Keratinocyte (primary cell): ENCODE measurements around the gene CENPF. TPM values are rescaled to one million over a fixed set of nuclear protein-coding genes. Genes with fewer than 3 reads are reported as not detected.

ENCODE experiments used
- DNase-seq: peaks from one replicate; pipeline ENCODE4 v3.0.0-alpha.2; 2011; ENCODE audit warnings: low read depth, missing footprints, low spot score
- FAIRE-seq: peaks from 2 replicates; lab custom pipeline; 2011; peaks lifted over from hg19 to GRCh38; lab: Jason Lieb, UNC
- H2AFZ ChIP-seq: 2 replicates; pipeline ENCODE4 v1.6.0; 2012; ENCODE audit warnings: low read length, control low read depth, inconsistent platforms; ENCODE audit not compliant: control insufficient read depth
- H3K27ac ChIP-seq: 2 replicates; pipeline ENCODE4 v1.5.1; 2011; ENCODE audit warnings: low read length; ENCODE audit not compliant: control insufficient read depth, insufficient read depth
- H3K27me3 ChIP-seq: 3 replicates; pipeline ENCODE4 v1.6.0; 2011; ENCODE audit warnings: low read length; ENCODE audit not compliant: control insufficient read depth, insufficient read depth; ENCODE audit errors: extremely low read depth
- H3K36me3 ChIP-seq, 2 experiments: 2 replicates in 1 of 2; 3 replicates in 1 of 2; pipeline ENCODE4 v1.5.1; 2011; ENCODE audit warnings: low read length in 2 of 2, mild to moderate bottlenecking in 1 of 2; ENCODE audit not compliant: control insufficient read depth in 2 of 2, insufficient read depth in 2 of 2; ENCODE audit errors: extremely low read depth in 1 of 2
- H3K4me1 ChIP-seq: 3 replicates; pipeline ENCODE4 v1.5.1; 2011; ENCODE audit warnings: low read length; ENCODE audit not compliant: control insufficient read depth, insufficient read depth; ENCODE audit errors: extremely low read depth
- H3K4me2 ChIP-seq: 3 replicates; pipeline ENCODE4 v1.6.0; 2011; ENCODE audit warnings: low read depth, low read length; ENCODE audit not compliant: control insufficient read depth, insufficient read depth; ENCODE audit errors: extremely low read depth
- H3K4me3 ChIP-seq, 3 experiments: fragments of 200-600 bp in 1 of 3; sonication (generic) in 1 of 3; 2 replicates in 2 of 3; 3 replicates in 1 of 3; pipeline ENCODE4 v1.5.1; 2011 to 2016; ENCODE audit warnings: low read length in 3 of 3, mild to moderate bottlenecking in 3 of 3, control low read depth in 2 of 3, inconsistent platforms in 1 of 3, low read depth in 1 of 3, mixed read lengths in 1 of 3, mixed run types in 1 of 3, moderate library complexity in 1 of 3; ENCODE audit not compliant: control insufficient read depth in 2 of 3, insufficient read depth in 2 of 3; ENCODE audit errors: extremely low read depth in 1 of 3
- H3K79me2 ChIP-seq: 2 replicates; pipeline ENCODE4 v1.6.0; 2012; ENCODE audit warnings: low read length; ENCODE audit not compliant: control insufficient read depth, insufficient read depth
- H3K9ac ChIP-seq: 3 replicates; pipeline ENCODE4 v1.6.0; 2011; ENCODE audit warnings: low read length; ENCODE audit not compliant: control insufficient read depth, insufficient read depth; ENCODE audit errors: extremely low read depth
- H3K9me1 ChIP-seq: 3 replicates; pipeline ENCODE4 v1.6.0; 2011; ENCODE audit warnings: low read length; ENCODE audit not compliant: control insufficient read depth, insufficient read depth; ENCODE audit errors: extremely low read depth
- H3K9me3 ChIP-seq: 2 replicates; pipeline ENCODE4 v1.5.1; 2012; ENCODE audit warnings: low read depth, low read length; ENCODE audit not compliant: control insufficient read depth
- H4K20me1 ChIP-seq: 3 replicates; pipeline ENCODE4 v1.6.0; 2011; ENCODE audit warnings: low read length; ENCODE audit not compliant: control insufficient read depth, insufficient read depth; ENCODE audit errors: extremely low read depth
- EZH2 ChIP-seq: IDR thresholded peaks from one replicate; pipeline ENCODE4 v1.6.1; 2012; ENCODE audit warnings: inconsistent platforms, mild to moderate bottlenecking, low read length, moderate library complexity
- dilution Hi-C: fragments of 300-500 bp; cut with MboI; formaldehyde crosslinking; loops from one replicate; pipeline ENCODE4 v1.7.0; 2020; ENCODE audit warnings: low sequenced_read_pairs; ENCODE audit not compliant: extremely low pct_ligation_motif_present
- polyA plus RNA-seq, 5 experiments: library from polyadenylated mRNA; depleted of rRNA in 3 of 5; stranded (reverse) in 3 of 5; stranded (forward) in 1 of 5; unstranded in 1 of 5; fragments of >200 nt; gene quantifications; 1 replicate in 1 of 5; 2 replicates in 3 of 5; 3 replicates in 1 of 5; pipeline versions ENCODE4 v1.2.1 to v1.2.3, GENCODE V29; 2011 to 2012; ENCODE audit warnings: missing spikeins in 2 of 5, low read depth in 1 of 5, low replicate concordance in 1 of 5
- TF ChIP-seq, protein P1 (sequence below), 3 experiments: IDR thresholded peaks in 1 of 3; conservative IDR thresholded peaks in 1 of 3; optimal IDR thresholded peaks in 1 of 3; 2 replicates in 2 of 3; 3 replicates in 1 of 3; pipeline versions ENCODE3 to v1.5.1; 2011; ENCODE audit warnings: low read length in 3 of 3, mild to moderate bottlenecking in 3 of 3, moderate library complexity in 2 of 3, control low read depth in 1 of 3, inconsistent platforms in 1 of 3; ENCODE audit not compliant: insufficient read depth in 2 of 3; ENCODE audit errors: extremely low read depth in 1 of 3

CENPF gene
- polyA plus RNA-seq, 1 donor (not counting 4 experiments of a cell fraction or from before 2014, with no cell fraction given) = 14.4 TPM

DNA sequence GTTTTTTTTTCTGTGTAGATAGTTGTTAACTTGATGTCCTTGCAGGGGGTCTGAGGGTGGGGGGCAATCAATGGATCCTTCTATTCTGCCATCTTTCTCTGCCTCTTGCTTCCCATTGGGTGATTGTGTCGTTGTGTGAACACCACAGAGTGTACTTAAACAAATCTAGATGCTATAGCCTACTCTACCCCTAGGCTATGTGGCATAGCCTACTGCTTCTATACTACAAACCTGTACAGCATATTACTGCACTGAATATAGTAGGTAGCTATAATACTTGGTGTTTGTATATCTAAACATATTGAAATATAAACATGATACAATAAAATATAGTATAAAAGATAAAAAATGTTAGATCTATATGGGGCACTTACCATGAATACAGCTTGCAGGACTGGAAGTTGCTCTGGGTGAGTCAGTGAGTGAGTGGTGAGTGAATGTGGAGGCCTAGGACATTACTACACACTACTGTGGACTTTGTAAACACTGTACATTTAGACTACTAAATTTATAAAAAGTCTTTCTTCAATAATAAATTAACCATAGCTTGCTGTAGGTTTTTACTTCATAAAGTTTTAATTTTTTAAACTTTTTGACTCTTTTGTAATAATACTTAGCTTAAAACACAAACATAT is 105.4 kb downstream of the CENPF start:
- no peak overlapping the region for H3K9ac ChIP-seq

DNA sequence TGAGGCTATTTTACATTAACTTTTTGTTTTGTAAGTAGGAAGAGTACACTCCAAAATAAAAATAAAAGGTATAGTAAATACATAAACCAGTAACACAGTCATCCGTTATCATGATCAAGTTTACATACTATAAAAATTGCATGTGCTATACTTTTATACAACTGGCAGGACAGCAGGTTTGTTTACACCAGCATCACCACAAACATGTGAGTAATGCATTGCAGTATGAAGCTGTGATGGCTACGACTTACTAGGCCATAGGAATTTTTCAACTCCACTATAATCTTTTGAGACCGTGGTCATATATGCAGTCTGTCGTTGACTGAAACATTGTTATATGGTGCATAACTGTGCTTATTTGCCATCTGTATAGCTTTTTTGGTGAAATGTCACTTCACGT is 106.2 kb downstream of the CENPF start:
- FAIRE-seq (no peak), DNase-seq (no peak)
- Histone ChIP-seq H3K9me1 (no peaks in the 10 kb centered on the region), H3K4me2 (no peak overlapping the region), H2AFZ (no peak overlapping the region), H3K4me1 (no peaks in the 10 kb centered on the region), H3K79me2 (no peaks in the 10 kb centered on the region), H3K27ac (no peak overlapping the region), H3K4me3 (no peak overlapping the region), H3K9ac (no peak overlapping the region), H3K36me3 (no peaks in the 10 kb centered on the region), H3K27me3 (no peaks in the 10 kb centered on the region), H3K9me3 (no peaks in the 10 kb centered on the region), H4K20me1 (no peaks in the 10 kb centered on the region)
- TF ChIP-seq, protein P1, sequence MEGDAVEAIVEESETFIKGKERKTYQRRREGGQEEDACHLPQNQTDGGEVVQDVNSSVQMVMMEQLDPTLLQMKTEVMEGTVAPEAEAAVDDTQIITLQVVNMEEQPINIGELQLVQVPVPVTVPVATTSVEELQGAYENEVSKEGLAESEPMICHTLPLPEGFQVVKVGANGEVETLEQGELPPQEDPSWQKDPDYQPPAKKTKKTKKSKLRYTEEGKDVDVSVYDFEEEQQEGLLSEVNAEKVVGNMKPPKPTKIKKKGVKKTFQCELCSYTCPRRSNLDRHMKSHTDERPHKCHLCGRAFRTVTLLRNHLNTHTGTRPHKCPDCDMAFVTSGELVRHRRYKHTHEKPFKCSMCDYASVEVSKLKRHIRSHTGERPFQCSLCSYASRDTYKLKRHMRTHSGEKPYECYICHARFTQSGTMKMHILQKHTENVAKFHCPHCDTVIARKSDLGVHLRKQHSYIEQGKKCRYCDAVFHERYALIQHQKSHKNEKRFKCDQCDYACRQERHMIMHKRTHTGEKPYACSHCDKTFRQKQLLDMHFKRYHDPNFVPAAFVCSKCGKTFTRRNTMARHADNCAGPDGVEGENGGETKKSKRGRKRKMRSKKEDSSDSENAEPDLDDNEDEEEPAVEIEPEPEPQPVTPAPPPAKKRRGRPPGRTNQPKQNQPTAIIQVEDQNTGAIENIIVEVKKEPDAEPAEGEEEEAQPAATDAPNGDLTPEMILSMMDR (optimal IDR thresholded peaks at IDR 0.05 in 1 of 3, IDR thresholded peaks at IDR 0.05 in 1 of 3, conservative IDR thresholded peaks at IDR 0.05 in 1 of 3; ENCODE audit: extremely low read depth in 1 of 3, insufficient read depth in 2 of 3, low read length in 3 of 3) = no peak
- no peak for TF ChIP-seq EZH2
- dilution Hi-C loops = no loop called here

More for the DNA sequence above, 105.4 kb downstream of the CENPF start:
- Histone ChIP-seq H4K20me1 (no peaks in the 10 kb centered on the region), H3K79me2 (no peaks in the 10 kb centered on the region), H3K27me3 (no peaks in the 10 kb centered on the region), H2AFZ (no peak overlapping the region), H3K4me3 (no peak overlapping the region), H3K9me3 (no peaks in the 10 kb centered on the region), H3K27ac (no peak overlapping the region), H3K36me3 (no peaks in the 10 kb centered on the region), H3K4me2 (no peak overlapping the region), H3K9me1 (no peaks in the 10 kb centered on the region), H3K4me1 (no peaks in the 10 kb centered on the region)
- no peak for DNase-seq
- TF ChIP-seq EZH2 = no peak
- TF ChIP-seq, protein P1 (optimal IDR thresholded peaks at IDR 0.05 in 1 of 3, IDR thresholded peaks at IDR 0.05 in 1 of 3, conservative IDR thresholded peaks at IDR 0.05 in 1 of 3; ENCODE audit: extremely low read depth in 1 of 3, insufficient read depth in 2 of 3, low read length in 3 of 3) = no peak
- no peak for FAIRE-seq
- dilution Hi-C loops = no loop called here
